HG03565 (cell line): Measurements from ENCODE around the gene COL18A1.

Experiments used
- ATAC-seq: cut with Tn5 transposase; IDR thresholded peaks from one replicate; pipeline ENCODE4 v1.9.1; 2021; ENCODE audit warnings: mild to moderate bottlenecking, moderate library complexity; ENCODE audit not compliant: unreplicated experiment

The COL18A1 gene

GRCh38 chr21:45464309-45464708 is 59.3 kb downstream of the COL18A1 start:
- no peak for ATAC-seq

- ATAC-seq, result no peak
Measured at GRCh38 chr21:45465105-45465504, 60.1 kb downstream of the COL18A1 start.

GRCh38 chr21:45465611-45466329 is 60.8 kb downstream of the COL18A1 start:
- ATAC-seq, result no peak

- ATAC-seq, result no peak
Measured at GRCh38 chr21:45466330-45467220, 61.6 kb downstream of the COL18A1 start.

GRCh38 chr21:45467221-45467779 is 62.3 kb downstream of the COL18A1 start:
- no peak for ATAC-seq

GRCh38 chr21:45468051-45468970 is 63.3 kb downstream of the COL18A1 start:
- no peak for ATAC-seq

GRCh38 chr21:45468971-45469272 is 64.0 kb downstream of the COL18A1 start:
- ATAC-seq, result no peak

- ATAC-seq, result no peak
Measured at GRCh38 chr21:45469273-45470086, 64.5 kb downstream of the COL18A1 start.

- ATAC-seq, result no peak
Measured at GRCh38 chr21:45470087-45470515, 65.1 kb downstream of the COL18A1 start.

GRCh38 chr21:45470773-45471524 is 66.0 kb downstream of the COL18A1 start:
- ATAC-seq, result no peak

- ATAC-seq, result no peak
Measured at GRCh38 chr21:45471525-45472221, 66.7 kb downstream of the COL18A1 start.

- ATAC-seq, result no peak
Measured at GRCh38 chr21:45472445-45473365, 67.7 kb downstream of the COL18A1 start.

- no peak for ATAC-seq
Measured at GRCh38 chr21:45473496-45474322, 68.7 kb downstream of the COL18A1 start.

GRCh38 chr21:45474323-45474950 is 69.5 kb downstream of the COL18A1 start:
- ATAC-seq, result no peak

GRCh38 chr21:45475004-45475685 is 70.2 kb downstream of the COL18A1 start:
- ATAC-seq, result no peak
